Caco-2 (cell line): ENCODE results near the gene USH2A. TPM values are rescaled to one million over a fixed set of nuclear protein-coding genes. Genes with fewer than 3 reads are reported as not detected.

Experiments used
- BruUV-seq: library from RNA; stranded (reverse); fragments of 400-500 nt; replicated peaks from 2 replicates; lab custom pipeline; 2021; lab: Mats Ljungman, UMichigan
- CTCF ChIA-PET: fragments of 300-600 bp; sonication (Branson Sonifier 250); formaldehyde crosslinking; loops from one replicate; lab custom pipeline; 2022; ENCODE audit warnings: antibody characterized with exemption; lab: Charles Lee
- POLR2A ChIA-PET: fragments of 300-600 bp; sonication (Branson Sonifier 250); formaldehyde crosslinking; loops from one replicate; lab custom pipeline; 2022; ENCODE audit warnings: antibody characterized with exemption; lab: Charles Lee
- DNase-seq, 2 experiments: peaks; one replicate each; pipeline versions ENCODE4 v3.0.0 to v3.0.0-alpha.2; 2020 to 2022
- H3K27me3 ChIP-seq: replicated peaks from 2 replicates; pipeline ENCODE4 v1.6.0; 2011; ENCODE audit warnings: low read length; ENCODE audit not compliant: control insufficient read depth, insufficient read depth
- H3K36me3 ChIP-seq: 2 replicates; pipeline ENCODE4 v1.5.1; 2011; ENCODE audit warnings: low read length; ENCODE audit not compliant: control insufficient read depth, insufficient read depth
- H3K4me1 ChIP-seq: fragments of 250-450 bp; sonication (Bioruptor Pico); 2 replicates; pipeline ENCODE4 v1.5.1; 2020; ENCODE audit warnings: mild to moderate bottlenecking
- H3K4me3 ChIP-seq: 2 replicates; pipeline ENCODE4 v1.5.1; 2011; ENCODE audit warnings: low read depth, mild to moderate bottlenecking, control low read depth, low read length
- H3K9me3 ChIP-seq: fragments of 250-450 bp; sonication (Bioruptor Pico); 2 replicates; pipeline ENCODE4 v1.5.1; 2020; ENCODE audit warnings: mild to moderate bottlenecking, moderate library complexity
- H3K27ac Mint-ChIP-seq: one replicate; pipeline ENCODE4 v1.8.0; 2022; ENCODE audit warnings: mixed read lengths; ENCODE audit not compliant: unreplicated experiment
- H3K27me3 Mint-ChIP-seq: one replicate; pipeline ENCODE4 v1.8.0; 2022; ENCODE audit warnings: mixed read lengths; ENCODE audit not compliant: insufficient read depth, unreplicated experiment
- H3K36me3 Mint-ChIP-seq: one replicate; pipeline ENCODE4 v1.8.0; 2022; ENCODE audit warnings: mild to moderate bottlenecking, mixed read lengths; ENCODE audit not compliant: insufficient read depth, unreplicated experiment
- H3K4me1 Mint-ChIP-seq: one replicate; pipeline ENCODE4 v1.8.0; 2022; ENCODE audit warnings: low read depth, mixed read lengths; ENCODE audit not compliant: unreplicated experiment
- H3K4me3 Mint-ChIP-seq: one replicate; pipeline ENCODE4 v1.8.0; 2022; ENCODE audit warnings: mild to moderate bottlenecking, moderate library complexity, mixed read lengths; ENCODE audit not compliant: unreplicated experiment
- H3K9me3 Mint-ChIP-seq: one replicate; pipeline ENCODE4 v1.8.0; 2022; ENCODE audit warnings: mixed read lengths; ENCODE audit not compliant: unreplicated experiment
- intact Hi-C: fragments of 100-400 bp; cut with micrococcal nuclease; formaldehyde crosslinking; loops from one replicate; pipeline ENCODE4 v1.10.0; 2022; ENCODE audit not compliant: unreplicated experiment
- total RNA-seq: library from RNA; stranded (reverse); gene quantifications from 2 replicates; pipeline ENCODE4 v1.2.3, GENCODE V29; 2022
- TF ChIP-seq, protein P1 (sequence below), 2 experiments: fragments of 200-600 bp in 1 of 2; IDR thresholded peaks; 1 replicate in 1 of 2; 2 replicates in 1 of 2; pipeline versions ENCODE4 v1.5.1 to v1.8.0; 2011 to 2022; ENCODE audit warnings: antibody characterized with exemption in 1 of 2, control low read depth in 1 of 2, inconsistent platforms in 1 of 2, low read depth in 1 of 2, low read length in 1 of 2, mild to moderate bottlenecking in 1 of 2, moderate library complexity in 1 of 2; ENCODE audit not compliant: insufficient read depth in 1 of 2, severe bottlenecking in 1 of 2, unreplicated experiment in 1 of 2

USH2A gene
- total RNA-seq, 1 experiment from 2014 or later, result 0.11 TPM

DNA sequence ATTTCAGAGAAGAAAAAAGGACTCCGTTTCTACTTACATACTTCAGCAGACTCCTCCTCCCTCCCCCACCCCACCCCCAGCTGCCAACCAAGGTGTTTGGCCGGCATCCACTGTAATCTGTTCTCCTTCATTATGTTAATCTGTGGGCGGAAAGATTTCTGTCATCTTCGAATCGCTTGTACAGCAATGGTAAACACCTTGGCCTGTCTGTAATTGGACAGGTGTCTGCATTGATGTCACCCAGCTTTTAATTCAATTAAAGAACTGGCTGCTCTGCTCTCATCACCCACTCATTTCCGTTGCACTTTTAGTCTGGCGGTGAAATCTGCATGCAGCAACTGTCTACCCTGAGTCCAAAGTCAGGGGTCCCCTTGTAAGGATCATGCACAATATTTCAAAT is 368.6 kb downstream of the USH2A start:
- no TSS peak for BruUV-seq
- Histone ChIP-seq H3K9me3 (no peaks in the 10 kb centered on the region), H3K4me1 (no peaks in the 10 kb centered on the region), H3K36me3 (no peaks in the 10 kb centered on the region), H3K27me3 (no peaks in the 10 kb centered on the region), H3K4me3 (no peak overlapping the region)
- Mint-ChIP-seq H3K36me3 (no peaks in the 10 kb centered on the region), H3K27ac (no peak overlapping the region), H3K27me3 (no peaks in the 10 kb centered on the region), H3K4me1 (no peaks in the 10 kb centered on the region), H3K9me3 (no peaks in the 10 kb centered on the region), H3K4me3 (no peak overlapping the region)
- ChIA-PET CTCF (no interaction called here), POLR2A (no interaction called here)
- intact Hi-C loops, result no loop called here
- TF ChIP-seq, protein P1, sequence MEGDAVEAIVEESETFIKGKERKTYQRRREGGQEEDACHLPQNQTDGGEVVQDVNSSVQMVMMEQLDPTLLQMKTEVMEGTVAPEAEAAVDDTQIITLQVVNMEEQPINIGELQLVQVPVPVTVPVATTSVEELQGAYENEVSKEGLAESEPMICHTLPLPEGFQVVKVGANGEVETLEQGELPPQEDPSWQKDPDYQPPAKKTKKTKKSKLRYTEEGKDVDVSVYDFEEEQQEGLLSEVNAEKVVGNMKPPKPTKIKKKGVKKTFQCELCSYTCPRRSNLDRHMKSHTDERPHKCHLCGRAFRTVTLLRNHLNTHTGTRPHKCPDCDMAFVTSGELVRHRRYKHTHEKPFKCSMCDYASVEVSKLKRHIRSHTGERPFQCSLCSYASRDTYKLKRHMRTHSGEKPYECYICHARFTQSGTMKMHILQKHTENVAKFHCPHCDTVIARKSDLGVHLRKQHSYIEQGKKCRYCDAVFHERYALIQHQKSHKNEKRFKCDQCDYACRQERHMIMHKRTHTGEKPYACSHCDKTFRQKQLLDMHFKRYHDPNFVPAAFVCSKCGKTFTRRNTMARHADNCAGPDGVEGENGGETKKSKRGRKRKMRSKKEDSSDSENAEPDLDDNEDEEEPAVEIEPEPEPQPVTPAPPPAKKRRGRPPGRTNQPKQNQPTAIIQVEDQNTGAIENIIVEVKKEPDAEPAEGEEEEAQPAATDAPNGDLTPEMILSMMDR (IDR thresholded peaks at IDR 0.05; ENCODE audit: insufficient read depth in 1 of 2, low read depth in 1 of 2, low read length in 1 of 2, severe bottlenecking in 1 of 2, unreplicated experiment in 1 of 2), result no peak
- no peak for DNase-seq

DNA sequence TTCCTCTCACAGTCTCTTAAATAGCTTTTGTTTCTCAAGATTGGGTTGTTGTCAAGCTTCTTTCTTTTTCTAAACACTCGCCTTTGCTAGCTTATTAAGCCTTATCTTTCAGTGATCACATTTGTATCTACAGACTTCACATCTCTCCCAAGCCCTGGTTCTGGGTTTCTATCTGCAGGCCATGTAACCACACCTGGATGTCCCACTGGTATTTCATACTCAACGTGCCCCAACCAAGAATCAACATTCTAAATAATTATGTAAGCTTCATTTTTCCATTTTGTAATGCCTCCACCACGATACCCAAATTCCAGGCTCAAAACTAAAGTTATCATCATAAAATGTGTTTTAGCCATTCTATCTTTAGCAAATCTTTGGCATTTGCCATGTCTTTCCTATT is 372.2 kb downstream of the USH2A start:
- Histone ChIP-seq H3K4me1 (no peaks in the 10 kb centered on the region), H3K4me3 (no peak overlapping the region), H3K27me3 (no peaks in the 10 kb centered on the region), H3K36me3 (no peaks in the 10 kb centered on the region), H3K9me3 (no peaks in the 10 kb centered on the region)
- TF ChIP-seq, protein P1 (IDR thresholded peaks at IDR 0.05; ENCODE audit: insufficient read depth in 1 of 2, low read depth in 1 of 2, low read length in 1 of 2, severe bottlenecking in 1 of 2, unreplicated experiment in 1 of 2), result no peak
- DNase-seq, result no peak
- Mint-ChIP-seq H3K4me1 (no peaks in the 10 kb centered on the region), H3K27ac (no peak overlapping the region), H3K9me3 (no peaks in the 10 kb centered on the region), H3K36me3 (no peaks in the 10 kb centered on the region), H3K27me3 (peaks cover 7% of the 10 kb centered on the region), H3K4me3 (no peak overlapping the region)
- intact Hi-C loops, result no loop called here
- ChIA-PET POLR2A (no interaction called here), CTCF (no interaction called here)
- BruUV-seq, result no TSS peak

DNA sequence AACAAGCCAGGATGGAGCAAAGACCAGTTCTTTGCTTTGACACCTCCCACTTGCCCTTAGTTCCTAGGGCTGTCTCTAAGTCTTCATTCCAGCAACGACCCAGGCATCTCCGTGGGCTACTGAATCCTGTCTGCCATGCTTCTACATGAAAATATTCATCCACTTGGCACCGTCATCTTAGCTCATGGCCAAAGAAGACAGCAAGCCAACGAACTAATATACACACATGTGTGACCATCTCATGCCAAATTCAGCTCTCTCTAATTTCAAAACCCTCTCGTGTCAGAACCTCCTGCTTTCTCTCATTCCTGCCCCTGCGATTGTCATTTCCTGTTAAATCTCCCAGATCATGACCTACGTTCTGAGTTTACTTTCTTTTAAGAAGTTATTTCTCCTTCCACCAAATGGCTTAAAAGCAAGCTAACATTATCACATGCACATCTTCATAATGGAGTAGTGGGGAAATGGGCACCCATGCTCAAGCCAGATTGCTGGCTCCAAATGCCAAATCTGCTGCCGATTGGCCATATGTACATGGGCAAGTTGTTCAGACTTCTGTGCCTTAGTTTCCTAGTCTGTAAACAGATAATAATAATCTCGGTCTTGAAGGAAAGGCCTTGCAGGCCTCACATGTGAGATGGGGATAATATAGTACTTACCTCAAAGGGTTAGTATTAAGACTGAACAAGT is 373.4 kb downstream of the USH2A start:
- CTCF ChIA-PET, result no interaction called here
- Histone ChIP-seq H3K36me3 (no peaks in the 10 kb centered on the region), H3K4me1 (no peaks in the 10 kb centered on the region), H3K27me3 (no peaks in the 10 kb centered on the region), H3K4me3 (no peak overlapping the region), H3K9me3 (no peaks in the 10 kb centered on the region)
- POLR2A ChIA-PET, result no interaction called here
- intact Hi-C loops, result no loop called here
- TF ChIP-seq, protein P1 (IDR thresholded peaks at IDR 0.05; ENCODE audit: insufficient read depth in 1 of 2, low read depth in 1 of 2, low read length in 1 of 2, severe bottlenecking in 1 of 2, unreplicated experiment in 1 of 2), result no peak
- Mint-ChIP-seq H3K4me3 (no peak overlapping the region), H3K9me3 (no peaks in the 10 kb centered on the region), H3K4me1 (no peaks in the 10 kb centered on the region), H3K27ac (no peak overlapping the region), H3K27me3 (peaks cover 7% of the 10 kb centered on the region), H3K36me3 (no peaks in the 10 kb centered on the region)
- DNase-seq, result no peak
- no TSS peak for BruUV-seq
